Suppressor macrophage (primary cell): ENCODE measurements around the gene COMMD2.

Experiments used
- DNase-seq, 4 experiments: peaks; one replicate each; pipeline ENCODE4 v3.0.0-alpha.2; 2020 to 2022
- total RNA-seq, 17 experiments: gene quantifications; one replicate each; lab custom pipeline; 2026; ENCODE audit warnings: mixed read lengths in 6 of 17, inconsistent platforms in 3 of 17; lab: John Stamatoyannopoulos, UW

Gene COMMD2
- 16.6 to 64.1 (median 40.1) reads per million in 17 experiments for total RNA-seq

- peak; percentile 89 to 94 (median 92) for DNase-seq
Observed at GRCh38 chr3:149752051-149752787, at the start of gene COMMD2. TSS of gene COMMD2 (minus strand) at chr3:149752489. CDS start at chr3:149752444, 45 bp downstream.

- no peak for DNase-seq
Observed at GRCh38 chr3:149801639-149802038, 49.4 kb upstream of the COMMD2 start.

- DNase-seq, result peak in 2 of 4 experiments; percentile 47 to 54
Observed at GRCh38 chr3:149801195-149801594, 48.9 kb upstream of the COMMD2 start.

GRCh38 chr3:149800693-149801092 lies 48.4 kb upstream of the COMMD2 start:
- DNase-seq, result no peak

- DNase-seq, result no peak
Observed at GRCh38 chr3:149796026-149796425, 43.7 kb upstream of the COMMD2 start.

GRCh38 chr3:149792452-149793270 lies 40.4 kb upstream of the COMMD2 start, which contains the start of gene ANKUB1:
TSS of gene ANKUB1 (minus strand) at chr3:149792554. CDS start at chr3:149792366, 188 bp downstream.
- DNase-seq, result no peak

- no peak for DNase-seq
Observed at GRCh38 chr3:149790698-149791097, 38.4 kb upstream of the COMMD2 start.

- peak in 1 of 4 experiments; percentile 6 for DNase-seq
Observed at GRCh38 chr3:149790268-149790667, 38.0 kb upstream of the COMMD2 start.

GRCh38 chr3:149784064-149784704 lies 31.9 kb upstream of the COMMD2 start:
- DNase-seq, result no peak

- DNase-seq, result peak; percentile 35 to 89 (median 64)
Observed at GRCh38 chr3:149783576-149783975, 31.3 kb upstream of the COMMD2 start.

GRCh38 chr3:149781741-149782140 lies 29.5 kb upstream of the COMMD2 start:
- DNase-seq, result peak; percentile 19 to 52 (median 27)

- DNase-seq, result peak; percentile 68 to 87 (median 76)
Observed at GRCh38 chr3:149781211-149781610, 28.9 kb upstream of the COMMD2 start.

GRCh38 chr3:149777414-149778214 lies 25.3 kb upstream of the COMMD2 start:
- DNase-seq, result no peak

- no peak for DNase-seq
Observed at GRCh38 chr3:149776170-149776569, 23.9 kb upstream of the COMMD2 start.

- DNase-seq, result no peak
Observed at GRCh38 chr3:149772861-149773260, 20.6 kb upstream of the COMMD2 start.

GRCh38 chr3:149771652-149772271 lies 19.5 kb upstream of the COMMD2 start:
- peak; percentile 50 to 75 (median 63) for DNase-seq

GRCh38 chr3:149770246-149770645 lies 18.0 kb upstream of the COMMD2 start:
- DNase-seq, result no peak

GRCh38 chr3:149768704-149769103 lies 16.4 kb upstream of the COMMD2 start:
- DNase-seq, result no peak

- no peak for DNase-seq
Observed at GRCh38 chr3:149767720-149768119, 15.4 kb upstream of the COMMD2 start.

- peak; percentile 48 to 82 (median 64) for DNase-seq
Observed at GRCh38 chr3:149765762-149766334, 13.6 kb upstream of the COMMD2 start.

GRCh38 chr3:149764302-149764701 lies 12.0 kb upstream of the COMMD2 start:
- DNase-seq, result no peak
